SK-MEL-5 (cell line): Measurements from ENCODE around the gene SLC22A12. TPM values are rescaled to one million over a fixed set of nuclear protein-coding genes. Genes with fewer than 3 reads are reported as not detected.
A peak's percentile ranks its signal among the peaks of the same experiment; 100 is the strongest.

Source experiments
- DNase-seq: peaks from one replicate; pipeline ENCODE4 v3.0.0-alpha.2; 2016; ENCODE audit warnings: low read depth, low spot score
- in situ Hi-C: cut with HindIII; loops from 2 replicates; pipeline ENCODE4 v1.10.0; 2016; ENCODE audit warnings: low sequenced_read_pairs, high pct_unique_total_duplicates, low pct_unique_long_range_greater_than_20kb
- polyA plus RNA-seq, 2 experiments: library from polyadenylated mRNA; depleted of rRNA; stranded (reverse); fragments of >200 nt; gene quantifications; 2 replicates each; pipeline ENCODE4 v1.2.3, GENCODE V29; 2015
- total RNA-seq: library from RNA; depleted of rRNA; stranded (reverse); fragments of >200 nt; shearing (Covaris generic); gene quantifications from 2 replicates; pipeline ENCODE4 v1.2.3, GENCODE V29; 2014; rRNA removed

The SLC22A12 gene
- total RNA-seq = not detected in 2 replicates
- polyA plus RNA-seq (2015; cell fraction: cytosol; rRNA removed) = not detected in 2 replicates
- polyA plus RNA-seq (2015; cell fraction: nucleus; rRNA removed) = not detected in 2 replicates

DNA sequence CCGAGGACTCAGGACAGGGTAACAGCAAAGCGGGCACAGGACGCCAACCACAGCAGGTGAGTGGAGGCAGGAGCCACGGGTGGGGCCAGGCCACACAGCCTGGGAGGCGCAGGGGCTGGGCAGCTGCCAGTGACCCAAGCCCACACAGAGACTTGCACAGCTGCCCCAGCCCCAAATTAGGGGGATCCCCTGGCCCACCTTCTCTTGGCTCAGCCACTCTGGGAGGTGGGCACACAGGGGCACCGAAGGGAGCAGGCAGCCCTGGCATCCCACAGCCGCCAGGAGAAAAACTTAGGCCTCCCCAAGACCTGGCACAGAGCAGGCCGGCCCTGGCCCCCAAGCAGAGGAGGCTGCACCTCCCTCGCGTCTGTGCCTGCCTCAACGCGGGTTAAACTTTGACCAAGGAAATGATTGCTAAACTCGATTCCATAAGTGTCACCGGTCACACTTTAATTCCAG lies at the start of gene SLC22A12:
Gene SLC22A12 (plus strand): TSS at position 458 of the 459 bp plus-strand sequence. CDS start 337 bp downstream, outside the sequence.
- in situ Hi-C loops = no loop called here
- DNase-seq = no peak

- in situ Hi-C loops = no loop called here
Observed at GRCh38 chr11:64542172-64543125, 48.6 kb upstream of the SLC22A12 start.

GRCh38 chr11:64543818-64544217 lies 47.2 kb upstream of the SLC22A12 start:
- DNase-seq = no peak
- in situ Hi-C loops = no loop called here

More at GRCh38 chr11:64542172-64543125, 48.6 kb upstream of the SLC22A12 start:
- DNase-seq = no peak

GRCh38 chr11:64544616-64545296 lies 46.3 kb upstream of the SLC22A12 start:
- in situ Hi-C loops = no loop called here

DNA sequence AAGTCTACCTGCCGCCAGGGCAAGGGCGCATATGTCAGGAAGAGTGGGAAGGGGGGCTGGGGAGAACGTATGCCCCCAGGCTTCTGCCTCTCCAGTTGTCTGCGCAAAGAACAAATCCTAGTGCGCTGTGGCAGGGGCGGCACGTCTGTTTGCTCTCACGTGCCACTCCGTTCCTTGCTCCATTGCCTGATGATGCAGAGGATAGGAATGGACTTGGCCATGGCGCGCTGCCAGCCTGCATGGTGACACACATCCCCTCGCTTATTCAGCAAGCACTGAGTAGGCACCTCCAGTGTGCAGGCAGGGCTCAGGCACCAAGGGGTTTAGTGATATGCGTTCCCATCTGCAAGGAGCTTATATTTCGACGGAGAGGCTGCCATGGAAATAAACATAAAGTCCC lies 45.4 kb upstream of the SLC22A12 start:
- no peak for DNase-seq
- in situ Hi-C loops = no loop called here

More at GRCh38 chr11:64544616-64545296, 46.3 kb upstream of the SLC22A12 start:
- DNase-seq = no peak

GRCh38 chr11:64546176-64546575 lies 44.8 kb upstream of the SLC22A12 start:
- in situ Hi-C loops = no loop called here
- no peak for DNase-seq

DNA sequence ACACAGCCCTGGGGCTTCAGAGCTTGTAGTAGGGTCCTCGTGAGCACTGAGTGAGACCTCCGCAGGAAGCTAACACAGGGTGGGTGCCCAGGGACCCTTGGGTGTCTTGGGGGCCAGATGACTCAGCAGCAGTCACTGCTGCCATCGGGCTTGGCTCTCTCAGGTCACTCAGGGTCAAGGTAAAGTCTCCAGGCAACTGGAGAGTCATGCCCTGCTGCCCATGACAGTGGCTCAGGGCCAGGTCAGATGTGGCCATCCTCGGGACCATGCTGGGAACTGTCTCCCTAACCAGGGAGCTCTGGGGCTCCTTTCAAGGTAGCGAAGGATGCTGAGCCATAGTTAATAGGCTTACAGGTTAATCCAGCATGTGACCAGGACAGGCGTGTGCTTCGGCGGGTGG lies 44.4 kb upstream of the SLC22A12 start:
- no peak for DNase-seq
- in situ Hi-C loops = no loop called here

- no peak for DNase-seq
- in situ Hi-C loops = no loop called here
Observed at GRCh38 chr11:64549969-64550368, 41.1 kb upstream of the SLC22A12 start.

DNA sequence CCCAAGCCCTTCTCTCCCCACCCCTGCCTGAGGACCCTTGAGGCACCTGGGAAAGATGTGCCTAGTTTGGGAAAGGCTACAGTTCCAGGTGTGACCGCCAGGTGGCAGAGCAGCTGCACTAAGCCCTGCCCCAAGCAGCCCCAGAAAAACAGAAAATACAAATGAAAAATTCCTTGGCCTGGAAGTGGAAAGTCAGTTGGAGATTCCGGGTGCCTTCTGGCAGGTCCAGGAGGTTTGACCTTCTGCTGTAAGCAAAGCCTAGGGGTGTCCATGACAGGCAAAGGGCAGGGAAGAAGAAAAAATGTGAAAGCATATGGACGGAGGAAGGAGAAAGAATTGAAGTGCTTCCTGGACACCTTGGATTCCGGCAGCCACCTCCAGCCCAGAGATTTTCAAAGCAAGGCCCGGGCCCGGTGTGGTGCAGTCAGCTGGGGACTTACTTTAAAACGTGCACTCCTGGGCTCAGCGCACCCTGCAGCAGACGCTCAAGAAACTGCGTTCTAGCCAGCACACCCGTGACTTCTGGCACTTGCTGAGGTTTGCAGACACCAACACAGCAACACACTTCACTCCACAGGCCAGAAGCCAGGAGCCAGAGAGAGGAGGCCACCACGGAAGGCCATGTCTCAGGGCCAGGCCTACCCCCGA lies 37.3 kb upstream of the SLC22A12 start:
- DNase-seq = peak; percentile 50
- in situ Hi-C loops = no loop called here

DNA sequence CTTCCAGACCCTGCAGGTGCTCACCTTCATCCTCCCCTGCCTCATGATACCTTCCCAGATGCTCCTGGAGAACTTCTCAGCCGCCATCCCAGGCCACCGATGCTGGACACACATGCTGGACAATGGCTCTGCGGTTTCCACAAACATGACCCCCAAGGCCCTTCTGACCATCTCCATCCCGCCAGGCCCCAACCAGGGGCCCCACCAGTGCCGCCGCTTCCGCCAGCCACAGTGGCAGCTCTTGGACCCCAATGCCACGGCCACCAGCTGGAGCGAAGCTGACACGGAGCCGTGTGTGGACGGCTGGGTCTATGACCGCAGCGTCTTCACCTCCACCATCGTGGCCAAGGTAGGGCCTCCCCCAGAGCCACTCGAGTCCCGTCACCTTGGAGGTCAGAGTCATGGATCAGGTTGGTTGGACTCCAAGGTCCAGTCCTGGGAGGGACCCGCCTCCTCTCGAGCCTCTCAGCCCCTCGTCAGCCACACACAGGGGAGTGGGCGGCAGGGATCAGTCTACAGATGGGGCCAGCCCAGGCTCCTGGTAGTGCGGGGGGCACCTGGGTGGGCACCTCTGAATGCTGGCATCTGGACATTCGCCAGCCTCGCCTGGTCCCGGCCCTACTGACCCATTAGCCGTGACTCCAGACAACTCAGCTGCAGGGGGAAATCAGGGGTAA lies 34.8 kb upstream of the SLC22A12 start:
- in situ Hi-C loops = no loop called here
- DNase-seq = no peak

DNA sequence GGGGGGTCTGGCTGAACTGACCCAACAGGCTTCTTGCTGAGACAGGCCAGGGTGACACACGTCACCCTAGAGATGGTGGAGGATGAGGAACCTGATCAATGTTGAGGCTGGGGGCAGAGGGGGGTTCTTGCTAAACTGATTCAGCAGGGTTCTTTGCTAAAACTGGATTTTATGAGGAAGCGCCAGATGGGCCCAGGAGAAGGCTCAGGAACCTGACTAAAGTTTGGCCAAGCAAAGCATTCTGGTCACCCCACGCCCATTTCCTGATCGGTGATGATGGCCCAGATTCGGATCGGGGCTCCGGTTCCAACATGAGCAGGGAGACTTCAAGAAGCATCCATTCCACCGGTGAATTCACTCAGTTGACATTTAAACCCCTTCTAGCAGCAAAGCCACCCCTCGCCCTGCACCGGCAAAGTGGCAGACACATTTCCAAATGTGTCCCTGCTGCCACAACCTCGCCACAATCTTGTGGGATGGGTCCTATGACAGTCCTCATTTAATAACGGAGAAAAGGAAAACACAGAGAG lies 34.2 kb upstream of the SLC22A12 start:
- DNase-seq = no peak
- in situ Hi-C loops = no loop called here

DNA sequence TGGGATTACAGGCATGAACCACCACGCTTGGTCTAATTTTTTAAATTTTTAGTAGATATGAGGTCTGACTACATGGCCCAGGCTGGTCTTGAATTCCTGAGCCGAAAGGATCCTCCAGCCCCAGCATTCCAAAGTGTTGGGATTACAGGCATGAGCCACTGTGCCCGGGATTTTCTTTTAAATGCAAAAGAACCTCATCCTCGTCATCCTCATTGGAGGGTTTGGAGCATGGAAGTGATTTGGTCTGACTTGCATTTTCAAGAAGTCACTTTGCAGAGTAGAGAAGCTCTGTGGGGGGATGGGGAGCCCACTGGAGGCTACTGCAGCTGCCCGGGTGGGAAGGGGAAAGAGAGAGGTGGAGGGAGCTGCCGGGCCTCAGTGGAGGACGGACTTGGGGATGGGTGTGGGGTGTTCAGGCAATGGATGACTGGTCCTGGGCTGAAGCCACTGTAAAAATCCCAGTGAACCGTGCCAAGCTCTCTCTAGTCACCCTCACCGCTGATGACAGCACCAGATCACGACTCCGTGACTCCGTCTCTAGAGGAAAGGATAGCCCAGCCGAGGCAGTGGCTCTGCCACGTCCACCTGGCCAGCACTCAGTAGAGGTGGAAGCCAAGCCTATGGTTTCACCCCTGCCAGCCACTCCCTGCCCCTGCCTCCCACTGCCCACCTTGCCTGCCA lies 32.8 kb upstream of the SLC22A12 start:
- no peak for DNase-seq
- in situ Hi-C loops = no loop called here

- no peak for DNase-seq
- in situ Hi-C loops = no loop called here
Observed at GRCh38 chr11:64558869-64559268, 32.2 kb upstream of the SLC22A12 start.

DNA sequence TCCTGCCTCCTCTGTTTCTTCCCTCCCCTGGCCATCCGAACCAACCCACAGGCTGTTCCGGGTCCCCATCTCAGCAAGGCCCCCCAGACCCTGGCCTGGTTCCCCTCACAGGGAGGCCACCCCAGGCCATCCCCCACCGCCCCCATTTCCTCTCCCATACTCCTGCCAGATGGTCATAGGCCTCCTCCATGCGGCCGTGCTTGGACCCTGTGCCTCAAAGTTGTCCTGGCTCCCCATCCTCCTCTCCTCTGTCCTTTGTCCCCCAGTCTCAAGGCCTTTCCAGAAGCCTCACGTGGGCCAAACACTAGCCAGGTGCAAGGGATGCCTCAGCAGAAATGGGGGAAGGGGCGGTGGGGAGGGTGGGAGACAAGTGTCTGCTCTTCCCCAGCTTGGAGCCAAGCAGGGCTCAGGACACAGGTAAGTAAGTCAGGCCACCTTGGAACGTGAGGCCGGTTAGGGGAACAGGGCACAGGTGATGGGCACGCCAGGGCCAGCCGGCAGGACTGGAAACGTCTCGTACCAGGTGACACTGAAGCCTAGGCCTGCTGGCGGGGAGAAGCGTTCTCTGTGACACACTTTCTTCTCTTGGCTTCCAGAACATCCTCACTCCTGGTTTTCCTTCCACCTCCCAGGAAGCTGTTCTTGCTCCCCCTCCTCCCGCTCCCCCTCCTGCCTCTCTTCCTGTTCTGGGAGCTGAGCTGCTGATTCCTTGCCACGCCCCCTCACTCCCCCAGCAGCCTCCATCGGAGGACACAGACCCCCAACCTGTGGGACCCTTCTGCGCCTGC lies 31.5 kb upstream of the SLC22A12 start:
- DNase-seq = no peak
- in situ Hi-C loops = no loop called here

DNA sequence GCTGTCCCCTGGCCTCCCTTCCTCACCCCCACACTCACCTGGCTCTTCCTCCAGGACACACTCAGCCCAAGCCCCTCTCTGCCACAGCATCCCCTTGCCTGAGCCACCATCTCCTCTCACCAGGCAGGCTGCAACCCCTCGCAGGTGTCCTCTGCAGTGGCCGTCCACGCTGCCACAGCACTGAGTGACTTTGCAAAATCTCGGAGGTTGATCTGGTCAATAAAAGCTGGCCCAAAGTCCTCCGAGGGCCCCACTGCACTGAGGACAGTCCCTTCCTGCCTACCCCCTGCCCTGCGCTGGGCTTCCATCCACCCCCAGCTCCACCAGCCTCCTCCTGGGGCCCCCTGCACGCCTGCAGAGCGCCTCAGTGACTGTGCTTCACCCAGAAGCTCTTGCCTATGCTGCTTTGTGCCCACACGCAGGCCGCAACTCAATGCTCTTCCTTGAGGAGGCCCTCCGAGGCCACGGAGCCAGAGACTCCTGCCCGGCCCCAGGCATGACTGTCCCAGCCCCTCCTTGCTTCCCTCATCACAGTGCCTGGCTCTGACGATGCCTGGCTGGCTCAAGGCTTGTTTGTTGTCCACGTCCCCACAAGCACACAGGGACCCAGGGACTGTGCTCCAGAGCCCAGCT lies 30.8 kb upstream of the SLC22A12 start:
- no peak for DNase-seq
- in situ Hi-C loops = no loop called here

DNA sequence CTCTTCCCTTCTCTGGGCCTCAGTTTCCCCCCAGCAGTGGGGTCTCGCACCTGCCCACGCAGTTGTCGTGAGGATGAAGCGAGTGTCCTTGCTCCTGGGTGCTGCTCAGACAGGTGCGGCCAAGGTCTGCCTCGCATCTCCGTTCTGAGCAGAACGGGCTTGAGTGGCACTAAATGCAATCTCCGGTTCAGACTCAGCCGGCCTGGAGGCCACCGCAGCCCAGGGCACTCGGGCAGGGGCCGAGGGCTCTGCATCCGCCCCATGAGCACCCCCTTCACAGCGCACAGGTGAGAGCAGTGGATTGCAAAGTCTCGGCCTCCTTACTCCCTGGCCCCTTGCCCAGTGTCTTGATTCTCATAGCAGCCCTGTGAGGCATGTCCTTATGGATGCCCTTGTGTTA lies 30.1 kb upstream of the SLC22A12 start:
- in situ Hi-C loops = no loop called here
- DNase-seq = no peak
